A549 treated with DMSO at 1 μM for 4 hours (cell line): Measurements from ENCODE around the gene DYNC1H1. TPM values are rescaled to one million over a fixed set of nuclear protein-coding genes. Genes with fewer than 3 reads are reported as not detected.

Source experiments
- total RNA-seq: library from RNA; stranded (reverse); fragments of 200-300 nt; extraction: Qiagen RNA extraction; gene quantifications from 5 replicates; pipeline ENCODE4 v1.2.3, GENCODE V29; 2022; ENCODE audit warnings: low read depth

DYNC1H1 gene
- total RNA-seq = 231 to 289 TPM (median 275 TPM) in 5 replicates

GRCh38 chr14:101964297-101965180, at the start of gene DYNC1H1:
Gene DYNC1H1, plus strand, starts transcription at chr14:101964573. Its CDS starts 119 bp downstream, at chr14:101964692.

GRCh38 chr14:102086972-102087761, 122.8 kb downstream of the DYNC1H1 start, which contains the start of gene HSP90AA1:
Gene HSP90AA1, minus strand, starts transcription at chr14:102087044. Its CDS starts 666 bp downstream, at chr14:102086378.

Other genes starting within 250 kb of the DYNC1H1 start
- gene PPP2R5C, start 202.9 kb upstream of the DYNC1H1 start, total RNA-seq = 68.8 to 80.2 TPM (median 74.8 TPM) in 5 replicates
- 937 to 1,024 TPM (median 999 TPM) in 5 replicates for gene HSP90AA1, start 122.5 kb downstream of the DYNC1H1 start, total RNA-seq
- 21.2 to 22.2 TPM (median 21.5 TPM) in 5 replicates for gene WDR20, start 175.3 kb downstream of the DYNC1H1 start, total RNA-seq